Stomach (tissue), 9 donors: ENCODE data around the gene MBD2. TPM values are rescaled to one million over a fixed set of nuclear protein-coding genes. Genes with fewer than 3 reads are reported as not detected.

Source experiments
- DNase-seq, 2 donors: peaks; one replicate each; pipeline versions ENCODE4 v3.0.0 to v3.0.0-alpha.2; 2013 to 2019
- H3K27ac ChIP-seq, 5 donors: fragments of 200-600 bp in 4 of 5; sonication (generic) in 4 of 5; one replicate each; pipeline ENCODE4 v1.5.1; 2013 to 2019; ENCODE audit warnings: mild to moderate bottlenecking in 1 of 5, moderate library complexity in 1 of 5
- H3K27me3 ChIP-seq, 3 donors: fragments of 200-600 bp; sonication (generic); one replicate each; pipeline ENCODE4 v1.5.1; 2017 to 2019; ENCODE audit warnings: mixed run types in 1 of 3
- H3K36me3 ChIP-seq, 4 donors: fragments of 200-600 bp; sonication (generic); 1 replicate in 3 of 4; 2 replicates in 1 of 4; pipeline ENCODE4 v1.5.1; 2016 to 2019
- H3K4me1 ChIP-seq, 4 donors: fragments of 200-600 bp; sonication (generic); one replicate each; pipeline ENCODE4 v1.5.1; 2016 to 2019
- H3K4me3 ChIP-seq, 4 donors: fragments of 200-600 bp; sonication (generic) in 3 of 4; one replicate each; pipeline ENCODE4 v1.5.1; 2016 to 2019; ENCODE audit warnings: mild to moderate bottlenecking in 1 of 4
- H3K9me3 ChIP-seq, 4 donors: fragments of 200-600 bp; sonication (generic); one replicate each; pipeline ENCODE4 v1.5.1; 2016 to 2019
- EP300 ChIP-seq: sonication (generic); formaldehyde crosslinking; IDR thresholded peaks from one replicate; pipeline ENCODE4 v1.6.1; 2017; ENCODE audit warnings: antibody characterized with exemption
- POLR2A ChIP-seq, 4 donors: fragments of 450-650 bp; IDR thresholded peaks; one replicate each; pipeline ENCODE4 v1.6.1; 2016; ENCODE audit warnings: antibody characterized with exemption in 4 of 4, control low read depth in 2 of 4, mild to moderate bottlenecking in 1 of 4, moderate library complexity in 1 of 4
- POLR2AphosphoS5 ChIP-seq, 3 donors: sonication (generic); formaldehyde crosslinking; IDR thresholded peaks; one replicate each; pipeline ENCODE4 v1.6.1; 2016; ENCODE audit warnings: antibody characterized with exemption in 3 of 3
- WGBS, 5 donors: extraction: QIAGEN DNeasy Blood & Tissue Kit in 3 of 5; methylation state at CpG; one replicate each; pipeline versions ENCODE4 v1.1.5 to v1.1.7; 2013 to 2018; 5-methylcytosine and 5-hydroxymethylcytosine counted together
- intact Hi-C: fragments of 100-400 bp; cut with DNase I; formaldehyde crosslinking; loops from one replicate; pipeline ENCODE4 v1.15.1; 2023; ENCODE audit warnings: low total_unique reads
- polyA plus RNA-seq, 3 donors: library from polyadenylated mRNA; stranded (reverse); fragments of 200-250 nt; gene quantifications; one replicate each; pipeline ENCODE4 v1.2.3, GENCODE V29; 2013
- total RNA-seq, 5 donors: library from RNA; depleted of rRNA; stranded (reverse); fragments of >200 nt; gene quantifications; one replicate each; pipeline versions ENCODE4 v1.1.0 to v1.2.3, GENCODE V29; 2014 to 2016
- TF ChIP-seq, protein P1 (sequence below), 7 experiments: fragments of 450-650 bp in 4 of 7; fragments of 200-600 bp in 3 of 7; sonication (generic) in 3 of 7; IDR thresholded peaks; one replicate each; pipeline ENCODE4 v1.5.1; 2016 to 2019; ENCODE audit warnings: antibody characterized with exemption in 7 of 7, control low read depth in 2 of 7, mild to moderate bottlenecking in 1 of 7
- donor health status: healthy with polysubstance abuse.
- donor health status: Bipolar disorder and iron deficiency.
- donor health status: healthy.

The MBD2 gene
- total and polyA plus RNA-seq, 8 donors, result 23.3 to 70.5 (median 38.5) TPM

DNA sequence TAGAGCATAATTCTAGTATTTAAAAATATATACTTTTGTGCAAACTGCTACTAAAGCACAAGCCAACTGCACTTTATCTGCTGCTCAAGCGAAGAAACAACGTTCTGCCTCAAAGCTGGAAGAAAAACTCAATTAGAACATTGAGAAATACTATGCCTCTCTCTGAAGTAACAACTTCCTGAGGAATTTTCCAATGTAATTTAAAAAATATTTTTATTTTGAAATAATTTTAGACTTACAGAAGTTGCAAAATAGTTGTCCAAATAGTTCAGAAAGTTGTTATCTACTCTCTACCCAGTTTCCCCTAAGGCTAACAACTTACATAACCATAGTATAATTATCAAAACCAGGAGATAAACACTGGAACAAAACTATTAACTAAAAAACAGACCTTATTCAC is 32.5 kb upstream of the MBD2 start:
- H3K4me3 ChIP-seq, result no peak overlapping the region
- H3K27ac ChIP-seq, result no peak overlapping the region
- no peaks in the 10 kb centered on the region for H3K27me3 ChIP-seq
- no peaks in the 10 kb centered on the region for H3K9me3 ChIP-seq
- H3K36me3 ChIP-seq, result no peaks in the 10 kb centered on the region
- DNase-seq, result no peak
- intact Hi-C loops, result no loop called here
- WGBS, 5 donors, result 68 to 88% (median 75%) methylated on average over 2 of the region's 2 CpGs
- H3K4me1 ChIP-seq, result peaks cover 0 to 7% (median 3%) of the 10 kb centered on the region in 4 donors
- TF ChIP-seq EP300 (no peak), POLR2AphosphoS5 (IDR thresholded peaks at IDR 0.05) (no peak)
- TF ChIP-seq, protein P1, sequence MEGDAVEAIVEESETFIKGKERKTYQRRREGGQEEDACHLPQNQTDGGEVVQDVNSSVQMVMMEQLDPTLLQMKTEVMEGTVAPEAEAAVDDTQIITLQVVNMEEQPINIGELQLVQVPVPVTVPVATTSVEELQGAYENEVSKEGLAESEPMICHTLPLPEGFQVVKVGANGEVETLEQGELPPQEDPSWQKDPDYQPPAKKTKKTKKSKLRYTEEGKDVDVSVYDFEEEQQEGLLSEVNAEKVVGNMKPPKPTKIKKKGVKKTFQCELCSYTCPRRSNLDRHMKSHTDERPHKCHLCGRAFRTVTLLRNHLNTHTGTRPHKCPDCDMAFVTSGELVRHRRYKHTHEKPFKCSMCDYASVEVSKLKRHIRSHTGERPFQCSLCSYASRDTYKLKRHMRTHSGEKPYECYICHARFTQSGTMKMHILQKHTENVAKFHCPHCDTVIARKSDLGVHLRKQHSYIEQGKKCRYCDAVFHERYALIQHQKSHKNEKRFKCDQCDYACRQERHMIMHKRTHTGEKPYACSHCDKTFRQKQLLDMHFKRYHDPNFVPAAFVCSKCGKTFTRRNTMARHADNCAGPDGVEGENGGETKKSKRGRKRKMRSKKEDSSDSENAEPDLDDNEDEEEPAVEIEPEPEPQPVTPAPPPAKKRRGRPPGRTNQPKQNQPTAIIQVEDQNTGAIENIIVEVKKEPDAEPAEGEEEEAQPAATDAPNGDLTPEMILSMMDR (IDR thresholded peaks at IDR 0.05), result no peak

DNA sequence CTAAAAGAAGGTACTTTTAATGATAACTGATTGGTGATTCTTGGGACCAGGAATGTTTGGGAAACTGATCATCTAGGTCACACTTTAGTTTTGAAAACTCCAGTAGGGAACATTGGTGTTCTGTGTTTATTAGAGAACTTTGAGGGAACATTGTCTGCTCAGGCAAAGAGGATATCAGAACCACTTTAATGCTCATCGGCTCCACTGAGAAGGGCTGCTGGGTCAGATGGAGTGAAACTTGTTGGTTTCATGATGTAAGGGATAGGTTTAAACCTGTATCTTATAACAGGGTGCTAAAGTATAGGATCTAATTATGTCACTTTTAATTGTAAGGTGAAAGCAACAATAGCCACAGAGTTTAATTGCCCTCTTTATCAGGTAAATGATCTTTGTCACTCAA is 30.7 kb upstream of the MBD2 start:
- intact Hi-C loops, result no loop called here
- Histone ChIP-seq H3K4me1 (peaks cover 0 to 12% (median 3%) of the 10 kb centered on the region in 4 donors), H3K9me3 (no peaks in the 10 kb centered on the region), H3K4me3 (no peak overlapping the region), H3K36me3 (no peaks in the 10 kb centered on the region), H3K27me3 (no peaks in the 10 kb centered on the region), H3K27ac (no peak overlapping the region)
- DNase-seq, result no peak
- 46 to 94% (median 87%) methylated on average over 1 of the region's 1 CpG for WGBS, 5 donors
- TF ChIP-seq, protein P1 (IDR thresholded peaks at IDR 0.05), result no peak
- no peak for TF ChIP-seq POLR2A (IDR thresholded peaks at IDR 0.05)
- TF ChIP-seq EP300, result no peak
- TF ChIP-seq POLR2AphosphoS5 (IDR thresholded peaks at IDR 0.05), result no peak

DNA sequence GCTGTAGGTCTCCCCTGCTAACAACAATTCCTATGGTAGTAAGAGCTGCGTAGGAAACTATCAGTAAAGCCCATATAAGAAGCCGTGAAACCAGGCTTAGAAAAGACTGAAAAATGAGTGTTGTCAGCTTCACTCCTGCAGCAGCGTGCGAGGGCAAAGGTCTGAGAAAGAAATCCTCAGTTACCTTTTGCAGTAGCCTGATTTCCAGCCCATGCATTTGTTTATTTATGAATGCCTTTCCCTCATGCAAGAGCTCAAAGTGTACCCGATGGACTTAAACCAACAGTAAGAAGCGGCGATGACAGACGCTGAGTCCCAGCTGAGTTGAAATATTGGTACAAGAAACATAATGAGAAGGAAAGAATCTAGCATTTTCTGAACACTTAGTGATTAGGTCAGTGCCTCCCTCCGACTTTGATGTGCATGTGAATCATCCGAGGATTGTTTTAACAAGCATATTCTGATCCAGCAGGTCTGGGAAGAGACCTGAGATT is 29.8 kb upstream of the MBD2 start:
- Histone ChIP-seq H3K27ac (no peak overlapping the region), H3K9me3 (no peaks in the 10 kb centered on the region), H3K27me3 (no peaks in the 10 kb centered on the region), H3K4me3 (no peak overlapping the region), H3K4me1 (peaks cover 0 to 12% (median 3%) of the 10 kb centered on the region in 4 donors), H3K36me3 (no peaks in the 10 kb centered on the region)
- TF ChIP-seq, protein P1 (IDR thresholded peaks at IDR 0.05), result no peak
- TF ChIP-seq POLR2AphosphoS5 (IDR thresholded peaks at IDR 0.05), result no peak
- TF ChIP-seq EP300, result no peak
- TF ChIP-seq POLR2A (IDR thresholded peaks at IDR 0.05), result no peak
- intact Hi-C loops, result no loop called here
- DNase-seq, result peak in 1 of 2 donors; percentile 53
- WGBS, 5 donors, result 24 to 32% (median 27%) methylated on average over 10 of the region's 10 CpGs

DNA sequence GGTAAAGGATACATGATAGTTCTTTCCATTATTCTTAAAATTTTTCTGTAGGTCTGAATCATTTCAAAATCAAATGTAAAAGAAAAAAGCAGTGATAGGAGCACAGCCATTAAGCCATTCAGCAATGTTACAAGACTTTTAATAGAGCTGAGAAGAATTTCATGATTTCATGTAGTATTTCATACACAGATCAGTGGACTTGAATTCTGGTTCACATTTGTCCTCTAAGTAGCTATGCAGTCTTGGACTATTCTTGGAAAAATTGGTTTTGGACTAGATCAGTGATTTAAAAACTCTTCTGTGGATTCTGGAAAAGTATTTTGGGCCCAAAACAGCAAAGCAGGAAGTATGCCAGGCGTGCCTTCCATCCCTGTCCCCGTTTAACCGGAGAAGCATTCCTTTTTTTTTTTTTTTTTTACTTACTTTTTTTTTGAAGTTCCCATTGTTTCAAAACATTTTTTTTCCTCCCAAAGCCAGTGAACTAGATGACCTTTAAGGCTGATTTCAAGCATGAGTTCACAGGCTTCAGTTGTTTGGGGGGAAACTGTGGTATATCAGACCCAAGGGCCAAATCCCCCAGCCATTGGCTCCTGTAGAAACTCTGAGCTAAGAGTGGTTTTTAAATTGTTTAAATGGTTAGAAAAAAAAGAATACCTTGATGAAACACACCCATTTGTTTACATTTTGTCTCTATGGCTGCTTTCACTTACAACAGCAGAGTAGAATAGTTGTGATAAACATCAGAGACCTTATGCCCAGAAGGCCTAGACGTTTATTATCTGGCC is 27.3 kb upstream of the MBD2 start:
- Histone ChIP-seq H3K27me3 (no peaks in the 10 kb centered on the region), H3K4me1 (peaks cover 0 to 15% (median 3%) of the 10 kb centered on the region in 4 donors), H3K9me3 (no peaks in the 10 kb centered on the region), H3K27ac (no peak overlapping the region), H3K4me3 (no peak overlapping the region), H3K36me3 (no peaks in the 10 kb centered on the region)
- intact Hi-C loops, result no loop called here
- no peak for TF ChIP-seq EP300
- TF ChIP-seq, protein P1 (IDR thresholded peaks at IDR 0.05), result no peak
- no peak for TF ChIP-seq POLR2AphosphoS5 (IDR thresholded peaks at IDR 0.05)
- no peak for TF ChIP-seq POLR2A (IDR thresholded peaks at IDR 0.05)
- WGBS, 5 donors, result 37 to 62% (median 53%) methylated on average over 4 of the region's 4 CpGs
- no peak for DNase-seq
